Measurements from ENCODE around the gene NFATC2. TPM values are rescaled to one million over a fixed set of nuclear protein-coding genes. Genes with fewer than 3 reads are reported as not detected.
A peak's percentile ranks its signal among the peaks of the same experiment; 100 is the strongest.

The NFATC2 gene
- total and polyA plus RNA-seq, 4 donors: 2.5 to 4.6 (median 3.0) TPM

GRCh38 chr20:51381557-51381956 lies 161.0 kb downstream of the NFATC2 start:
- Histone ChIP-seq H3K4me3 (ENCODE audit: low read depth, low read length) (no peak overlapping the region), H3K27me3 (ENCODE audit: control insufficient read depth, insufficient read depth, low read length) (no peaks in the 10 kb centered on the region), H3K4me1 (ENCODE audit: control insufficient read depth, insufficient read depth, low read length) (peaks cover 10% of the 10 kb centered on the region), H3K9me3 (ENCODE audit: control insufficient read depth, insufficient read depth, low read length) (no peaks in the 10 kb centered on the region), H3K27ac (ENCODE audit: low read depth, low read length) (no peak overlapping the region), H3K36me3 (ENCODE audit: control insufficient read depth, insufficient read depth, low read length) (no peaks in the 10 kb centered on the region)
- WGBS (ENCODE audit: insufficient coverage): 93% methylated on average over 12 of the region's 12 CpGs
- DNase-seq (ENCODE audit: low read depth in 4 of 6, low spot score in 6 of 6): no peak

- DNase-seq (ENCODE audit: low read depth in 4 of 6, low spot score in 6 of 6): no peak
- 96% methylated on average over 7 of the region's 13 CpGs for WGBS (ENCODE audit: insufficient coverage)
- no peak overlapping the region for H3K27ac ChIP-seq (ENCODE audit: low read depth, low read length)
- peaks cover 11% of the 10 kb centered on the region for H3K4me1 ChIP-seq (ENCODE audit: control insufficient read depth, insufficient read depth, low read length)
- H3K9me3 ChIP-seq (ENCODE audit: control insufficient read depth, insufficient read depth, low read length): no peaks in the 10 kb centered on the region
- H3K27me3 ChIP-seq (ENCODE audit: control insufficient read depth, insufficient read depth, low read length): no peaks in the 10 kb centered on the region
- H3K36me3 ChIP-seq (ENCODE audit: control insufficient read depth, insufficient read depth, low read length): no peaks in the 10 kb centered on the region
- H3K4me3 ChIP-seq (ENCODE audit: low read depth, low read length): no peak overlapping the region
Observed at GRCh38 chr20:51380401-51381385, 161.8 kb downstream of the NFATC2 start.

GRCh38 chr20:51379601-51380341 lies 162.7 kb downstream of the NFATC2 start:
- no peak overlapping the region for H3K27ac ChIP-seq (ENCODE audit: low read depth, low read length)
- DNase-seq (ENCODE audit: low read depth in 4 of 6, low spot score in 6 of 6): no peak
- no peaks in the 10 kb centered on the region for H3K36me3 ChIP-seq (ENCODE audit: control insufficient read depth, insufficient read depth, low read length)
- H3K27me3 ChIP-seq (ENCODE audit: control insufficient read depth, insufficient read depth, low read length): no peaks in the 10 kb centered on the region
- no peaks in the 10 kb centered on the region for H3K9me3 ChIP-seq (ENCODE audit: control insufficient read depth, insufficient read depth, low read length)
- H3K4me1 ChIP-seq (ENCODE audit: control insufficient read depth, insufficient read depth, low read length): peaks cover 13% of the 10 kb centered on the region
- WGBS (ENCODE audit: insufficient coverage): 98% methylated on average over 6 of the region's 8 CpGs
- no peak overlapping the region for H3K4me3 ChIP-seq (ENCODE audit: low read depth, low read length)

- no peak overlapping the region for H3K4me3 ChIP-seq (ENCODE audit: low read depth, low read length)
- no peaks in the 10 kb centered on the region for H3K9me3 ChIP-seq (ENCODE audit: control insufficient read depth, insufficient read depth, low read length)
- H3K27me3 ChIP-seq (ENCODE audit: control insufficient read depth, insufficient read depth, low read length): no peaks in the 10 kb centered on the region
- no peaks in the 10 kb centered on the region for H3K36me3 ChIP-seq (ENCODE audit: control insufficient read depth, insufficient read depth, low read length)
- H3K4me1 ChIP-seq (ENCODE audit: control insufficient read depth, insufficient read depth, low read length): peaks cover 14% of the 10 kb centered on the region
- H3K27ac ChIP-seq (ENCODE audit: low read depth, low read length): no peak overlapping the region
- peak in 1 of 6 donors; percentile 20 for DNase-seq (ENCODE audit: low read depth in 4 of 6, low spot score in 6 of 6)
- WGBS (ENCODE audit: insufficient coverage): 87% methylated on average over 14 of the region's 19 CpGs
Observed at GRCh38 chr20:51378171-51378928, 164.2 kb downstream of the NFATC2 start.

- no peak overlapping the region for H3K27ac ChIP-seq (ENCODE audit: low read depth, low read length)
- WGBS (ENCODE audit: insufficient coverage): 92% methylated on average over 8 of the region's 8 CpGs
- peaks cover 13% of the 10 kb centered on the region for H3K4me1 ChIP-seq (ENCODE audit: control insufficient read depth, insufficient read depth, low read length)
- no peaks in the 10 kb centered on the region for H3K9me3 ChIP-seq (ENCODE audit: control insufficient read depth, insufficient read depth, low read length)
- no peak overlapping the region for H3K4me3 ChIP-seq (ENCODE audit: low read depth, low read length)
- DNase-seq (ENCODE audit: low read depth in 4 of 6, low spot score in 6 of 6): no peak
- H3K27me3 ChIP-seq (ENCODE audit: control insufficient read depth, insufficient read depth, low read length): no peaks in the 10 kb centered on the region
- no peaks in the 10 kb centered on the region for H3K36me3 ChIP-seq (ENCODE audit: control insufficient read depth, insufficient read depth, low read length)
Observed at GRCh38 chr20:51377132-51377531, 165.4 kb downstream of the NFATC2 start.

- H3K9me3 ChIP-seq (ENCODE audit: control insufficient read depth, insufficient read depth, low read length): no peaks in the 10 kb centered on the region
- 45% methylated on average over 2 of the region's 4 CpGs for WGBS (ENCODE audit: insufficient coverage)
- no peaks in the 10 kb centered on the region for H3K27me3 ChIP-seq (ENCODE audit: control insufficient read depth, insufficient read depth, low read length)
- H3K4me3 ChIP-seq (ENCODE audit: low read depth, low read length): no peak overlapping the region
- peaks cover 14% of the 10 kb centered on the region for H3K4me1 ChIP-seq (ENCODE audit: control insufficient read depth, insufficient read depth, low read length)
- H3K27ac ChIP-seq (ENCODE audit: low read depth, low read length): no peak overlapping the region
- H3K36me3 ChIP-seq (ENCODE audit: control insufficient read depth, insufficient read depth, low read length): no peaks in the 10 kb centered on the region
- DNase-seq (ENCODE audit: low read depth in 4 of 6, low spot score in 6 of 6): no peak
Observed at GRCh38 chr20:51376111-51376510, 166.4 kb downstream of the NFATC2 start.

GRCh38 chr20:51375561-51375960 lies 167.0 kb downstream of the NFATC2 start:
- Histone ChIP-seq H3K4me3 (ENCODE audit: low read depth, low read length) (no peak overlapping the region), H3K27ac (ENCODE audit: low read depth, low read length) (no peak overlapping the region), H3K36me3 (ENCODE audit: control insufficient read depth, insufficient read depth, low read length) (no peaks in the 10 kb centered on the region), H3K4me1 (ENCODE audit: control insufficient read depth, insufficient read depth, low read length) (peaks cover 14% of the 10 kb centered on the region), H3K27me3 (ENCODE audit: control insufficient read depth, insufficient read depth, low read length) (no peaks in the 10 kb centered on the region), H3K9me3 (ENCODE audit: control insufficient read depth, insufficient read depth, low read length) (no peaks in the 10 kb centered on the region)
- DNase-seq (ENCODE audit: low read depth in 4 of 6, low spot score in 6 of 6): no peak
- WGBS (ENCODE audit: insufficient coverage): 69% methylated on average over 7 of the region's 8 CpGs

- WGBS (ENCODE audit: insufficient coverage): 94% methylated on average over 6 of the region's 9 CpGs
- Histone ChIP-seq H3K36me3 (ENCODE audit: control insufficient read depth, insufficient read depth, low read length) (no peaks in the 10 kb centered on the region), H3K27me3 (ENCODE audit: control insufficient read depth, insufficient read depth, low read length) (no peaks in the 10 kb centered on the region), H3K4me1 (ENCODE audit: control insufficient read depth, insufficient read depth, low read length) (peaks cover 14% of the 10 kb centered on the region), H3K27ac (ENCODE audit: low read depth, low read length) (no peak overlapping the region), H3K9me3 (ENCODE audit: control insufficient read depth, insufficient read depth, low read length) (no peaks in the 10 kb centered on the region), H3K4me3 (ENCODE audit: low read depth, low read length) (no peak overlapping the region)
- DNase-seq (ENCODE audit: low read depth in 4 of 6, low spot score in 6 of 6): no peak
Observed at GRCh38 chr20:51374961-51375360, 167.6 kb downstream of the NFATC2 start.

GRCh38 chr20:51374456-51374830 lies 168.1 kb downstream of the NFATC2 start:
- Histone ChIP-seq H3K36me3 (ENCODE audit: control insufficient read depth, insufficient read depth, low read length) (no peaks in the 10 kb centered on the region), H3K9me3 (ENCODE audit: control insufficient read depth, insufficient read depth, low read length) (no peaks in the 10 kb centered on the region), H3K27me3 (ENCODE audit: control insufficient read depth, insufficient read depth, low read length) (no peaks in the 10 kb centered on the region), H3K27ac (ENCODE audit: low read depth, low read length) (no peak overlapping the region), H3K4me3 (ENCODE audit: low read depth, low read length) (no peak overlapping the region), H3K4me1 (ENCODE audit: control insufficient read depth, insufficient read depth, low read length) (peaks cover 14% of the 10 kb centered on the region)
- no peak for DNase-seq (ENCODE audit: low read depth in 4 of 6, low spot score in 6 of 6)
- 75% methylated on average over 2 of the region's 4 CpGs for WGBS (ENCODE audit: insufficient coverage)
